Lower lobe of right lung (tissue), 2 donors: ENCODE data around the gene OR2B2. TPM values are rescaled to one million over a fixed set of nuclear protein-coding genes. Genes with fewer than 3 reads are reported as not detected.

Experiments
- ATAC-seq, 2 donors: fragments of 200-7000 bp; cut with Tn5 transposase; one replicate each; pipeline ENCODE4 v1.9.1; 2020 to 2022; ENCODE audit warnings: mild to moderate bottlenecking in 2 of 2, moderate library complexity in 2 of 2
- DNase-seq: peaks from one replicate; pipeline ENCODE4 v3.0.0-alpha.2; 2020
- H3K27ac ChIP-seq: fragments of 200-600 bp; one replicate; pipeline ENCODE4 v1.8.0; 2022
- H3K27me3 ChIP-seq: fragments of 200-600 bp; one replicate; pipeline ENCODE4 v1.8.0; 2022; ENCODE audit warnings: low read depth
- H3K36me3 ChIP-seq: fragments of 200-600 bp; one replicate; pipeline ENCODE4 v1.8.0; 2022; ENCODE audit warnings: mild to moderate bottlenecking
- H3K4me1 ChIP-seq: fragments of 200-600 bp; one replicate; pipeline ENCODE4 v1.8.0; 2022
- H3K4me3 ChIP-seq: fragments of 200-600 bp; one replicate; pipeline ENCODE4 v1.8.0; 2022; ENCODE audit warnings: mild to moderate bottlenecking
- H3K9me3 ChIP-seq: fragments of 200-600 bp; one replicate; pipeline ENCODE4 v1.8.0; 2022
- intact Hi-C: fragments of 100-400 bp; cut with DNase I; formaldehyde crosslinking; loops from one replicate; pipeline ENCODE4 v1.11.0; 2022
- total RNA-seq: library from RNA; stranded (reverse); fragmentation: NEBNext Ultra II Directional; extraction: Animal tissue kit (Norgen Biotek cat#: 25700); gene quantifications from one replicate; pipeline ENCODE4 v1.2.1, GENCODE V29; 2021
- TF ChIP-seq, protein P1 (sequence below): fragments of 200-600 bp; IDR thresholded peaks from one replicate; pipeline ENCODE4 v1.8.0; 2022; ENCODE audit warnings: antibody characterized with exemption, mild to moderate bottlenecking
- donor health status: DM: no; HTN: yes; CAD: no; lungs with severe emphysema.

Gene OR2B2
- total RNA-seq, 1 donor from 2014 or later = not detected

DNA sequence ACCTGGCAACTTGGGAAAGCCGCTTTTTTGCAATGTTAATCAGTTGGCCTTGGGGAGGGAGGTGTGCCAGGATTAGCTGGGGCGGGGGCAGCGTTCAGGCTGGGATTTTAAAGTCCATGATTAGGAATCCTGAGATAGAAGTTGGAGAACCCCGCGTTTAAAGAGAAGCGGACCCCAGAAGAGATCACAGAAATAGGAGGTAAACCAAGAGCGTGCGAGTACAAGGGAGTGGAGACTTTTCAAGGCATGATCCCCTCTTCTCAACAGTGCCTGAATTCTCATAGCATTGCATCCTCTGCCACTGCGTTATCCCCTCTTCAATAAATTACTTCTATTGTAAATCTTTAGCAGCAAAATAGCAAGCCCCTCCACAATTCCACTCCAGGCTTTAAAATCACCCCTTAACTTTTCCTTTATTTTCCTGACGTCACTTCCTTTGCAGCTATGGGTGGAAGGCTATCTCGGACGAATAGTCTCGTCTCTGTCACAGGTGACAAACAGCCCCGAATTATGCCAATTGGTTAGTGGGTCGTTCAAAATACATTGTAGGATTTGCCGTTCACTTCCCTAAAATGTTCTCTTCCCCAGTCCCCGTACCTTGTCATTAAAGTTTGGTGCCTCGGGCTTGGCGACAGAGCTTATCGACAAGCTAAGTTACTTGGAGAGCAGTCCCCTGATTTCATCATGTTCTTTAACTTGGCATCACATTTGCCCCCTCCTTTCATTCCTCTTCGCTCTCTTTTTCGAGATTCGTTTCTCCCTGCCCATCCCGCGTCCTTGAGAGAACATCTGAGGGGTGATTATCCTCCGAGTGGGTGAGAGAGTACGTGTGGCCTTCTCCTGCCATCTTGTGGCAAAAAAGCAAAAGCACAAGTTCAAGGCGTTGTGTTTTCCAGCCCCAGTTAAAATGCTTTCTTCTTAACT lies 17.1 kb downstream of the OR2B2 start:
- DNase-seq = no peak
- peak overlapping the region; percentile 88 for H3K4me3 ChIP-seq
- TF ChIP-seq, protein P1, sequence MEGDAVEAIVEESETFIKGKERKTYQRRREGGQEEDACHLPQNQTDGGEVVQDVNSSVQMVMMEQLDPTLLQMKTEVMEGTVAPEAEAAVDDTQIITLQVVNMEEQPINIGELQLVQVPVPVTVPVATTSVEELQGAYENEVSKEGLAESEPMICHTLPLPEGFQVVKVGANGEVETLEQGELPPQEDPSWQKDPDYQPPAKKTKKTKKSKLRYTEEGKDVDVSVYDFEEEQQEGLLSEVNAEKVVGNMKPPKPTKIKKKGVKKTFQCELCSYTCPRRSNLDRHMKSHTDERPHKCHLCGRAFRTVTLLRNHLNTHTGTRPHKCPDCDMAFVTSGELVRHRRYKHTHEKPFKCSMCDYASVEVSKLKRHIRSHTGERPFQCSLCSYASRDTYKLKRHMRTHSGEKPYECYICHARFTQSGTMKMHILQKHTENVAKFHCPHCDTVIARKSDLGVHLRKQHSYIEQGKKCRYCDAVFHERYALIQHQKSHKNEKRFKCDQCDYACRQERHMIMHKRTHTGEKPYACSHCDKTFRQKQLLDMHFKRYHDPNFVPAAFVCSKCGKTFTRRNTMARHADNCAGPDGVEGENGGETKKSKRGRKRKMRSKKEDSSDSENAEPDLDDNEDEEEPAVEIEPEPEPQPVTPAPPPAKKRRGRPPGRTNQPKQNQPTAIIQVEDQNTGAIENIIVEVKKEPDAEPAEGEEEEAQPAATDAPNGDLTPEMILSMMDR = peak; percentile 81
- peak; percentile 76 to 78 for ATAC-seq
- intact Hi-C loops = no loop called here
- H3K27ac ChIP-seq = peak overlapping the region; percentile 85
- H3K9me3 ChIP-seq = no peaks in the 10 kb centered on the region
- H3K27me3 ChIP-seq = peaks cover 18% of the 10 kb centered on the region
- peaks cover 30% of the 10 kb centered on the region for H3K4me1 ChIP-seq
- H3K36me3 ChIP-seq = no peaks in the 10 kb centered on the region

DNA sequence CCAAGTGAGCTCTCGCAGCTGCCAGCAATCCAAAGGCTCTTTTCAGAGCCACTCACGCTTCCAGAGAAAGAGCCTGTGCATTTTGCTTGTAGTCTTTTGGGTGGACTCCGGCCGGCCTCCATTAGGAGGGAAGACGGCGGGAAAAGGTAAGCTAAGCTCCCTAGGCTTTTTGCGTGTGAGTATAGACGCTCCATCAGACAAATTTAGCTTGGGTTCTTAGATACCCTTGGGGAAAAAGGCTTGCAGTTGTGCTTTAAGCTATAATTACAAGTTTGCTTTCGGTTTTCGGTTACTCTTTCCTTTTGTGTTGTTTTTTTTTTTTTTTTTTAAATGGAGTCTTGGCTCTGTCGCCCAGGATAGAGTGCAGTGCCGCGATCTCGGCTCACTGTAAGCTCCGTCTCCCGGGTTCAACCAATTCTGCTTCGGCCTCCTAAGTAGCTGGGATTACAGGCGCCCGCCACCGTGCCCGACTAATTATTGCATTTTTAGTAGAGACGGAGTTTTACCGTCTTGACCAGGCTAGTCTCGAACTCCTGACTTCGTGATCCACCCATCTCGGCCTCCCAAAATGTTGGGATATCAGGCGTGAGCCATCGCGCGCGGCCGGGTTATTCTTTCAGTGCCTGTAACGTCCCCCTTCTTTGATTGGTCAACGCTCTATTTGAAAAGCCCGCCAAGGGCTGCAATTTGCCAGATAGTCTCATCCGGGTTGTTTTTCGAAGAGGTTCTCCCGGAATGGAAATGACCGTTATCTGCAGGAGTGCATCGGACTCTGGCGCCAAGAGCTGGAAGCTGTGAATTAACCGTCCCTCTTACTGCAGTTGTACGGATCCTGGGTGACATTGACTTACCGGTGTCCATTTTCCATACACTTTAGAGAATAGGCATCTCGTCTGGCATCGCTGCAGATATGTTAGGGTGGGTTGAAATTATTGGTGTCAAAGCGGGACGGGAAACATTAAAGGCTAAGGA lies 18.1 kb downstream of the OR2B2 start:
- Histone ChIP-seq H3K4me1 (peaks cover 30% of the 10 kb centered on the region), H3K9me3 (no peaks in the 10 kb centered on the region), H3K36me3 (no peaks in the 10 kb centered on the region), H3K27me3 (peaks cover 27% of the 10 kb centered on the region), H3K4me3 (peak overlapping the region; percentile 88), H3K27ac (peak overlapping the region; percentile 85)
- TF ChIP-seq, protein P1 = no peak
- intact Hi-C loops = no loop called here
- DNase-seq = peak; percentile 83
- ATAC-seq = peak; percentile 81 to 89

DNA sequence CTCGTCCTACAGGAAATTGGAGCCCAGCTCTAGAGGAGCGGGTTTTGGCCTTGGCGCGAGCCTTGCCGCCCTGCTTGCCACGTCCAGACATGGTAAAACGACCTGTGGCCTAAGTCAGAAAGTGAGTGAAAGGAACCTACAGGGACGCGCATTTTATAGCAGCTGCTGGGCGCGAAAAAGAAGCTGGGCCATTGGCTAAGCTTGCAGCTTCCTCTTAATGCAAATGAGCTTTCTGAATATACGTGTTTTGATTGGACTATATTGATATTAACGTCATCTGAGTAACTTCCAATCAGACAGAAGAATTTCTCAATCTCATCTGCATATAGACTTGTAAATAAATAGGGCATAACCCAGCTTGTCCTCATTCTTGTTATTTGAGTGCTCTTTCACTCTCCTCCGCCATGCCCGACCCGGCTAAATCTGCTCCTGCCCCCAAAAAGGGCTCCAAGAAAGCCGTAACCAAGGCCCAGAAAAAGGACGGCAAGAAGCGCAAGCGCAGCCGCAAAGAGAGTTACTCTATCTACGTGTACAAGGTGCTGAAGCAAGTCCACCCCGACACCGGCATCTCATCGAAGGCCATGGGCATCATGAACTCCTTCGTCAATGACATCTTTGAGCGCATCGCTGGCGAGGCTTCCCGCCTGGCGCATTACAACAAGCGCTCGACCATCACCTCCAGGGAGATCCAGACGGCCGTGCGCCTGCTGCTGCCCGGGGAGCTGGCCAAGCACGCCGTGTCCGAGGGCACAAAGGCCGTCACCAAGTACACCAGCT lies 18.9 kb downstream of the OR2B2 start:
- no peaks in the 10 kb centered on the region for H3K9me3 ChIP-seq
- TF ChIP-seq, protein P1 = no peak
- intact Hi-C loops = no loop called here
- peaks cover 30% of the 10 kb centered on the region for H3K4me1 ChIP-seq
- peak overlapping the region; percentile 82 for H3K27ac ChIP-seq
- peaks cover 34% of the 10 kb centered on the region for H3K27me3 ChIP-seq
- peak overlapping the region; percentile 88 for H3K4me3 ChIP-seq
- DNase-seq (peak; percentile 89), ATAC-seq (peak; percentile 82 to 88)
- no peaks in the 10 kb centered on the region for H3K36me3 ChIP-seq

DNA sequence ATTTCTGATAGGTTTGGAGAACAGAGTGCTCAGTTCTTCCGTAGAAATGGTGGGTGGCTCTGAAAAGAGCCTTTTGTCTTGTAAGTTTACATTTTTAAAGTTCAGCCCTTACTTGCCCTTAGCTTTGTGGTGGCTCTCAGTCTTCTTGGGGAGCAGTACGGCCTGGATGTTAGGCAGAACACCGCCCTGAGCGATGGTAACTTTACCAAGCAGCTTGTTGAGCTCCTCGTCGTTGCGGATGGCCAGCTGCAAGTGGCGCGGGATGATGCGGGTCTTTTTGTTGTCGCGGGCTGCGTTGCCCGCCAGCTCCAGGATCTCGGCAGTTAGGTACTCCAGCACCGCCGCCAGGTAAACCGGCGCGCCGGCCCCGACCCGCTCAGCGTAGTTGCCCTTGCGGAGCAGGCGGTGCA lies 19.5 kb downstream of the OR2B2 start:
- Histone ChIP-seq H3K27me3 (peaks cover 34% of the 10 kb centered on the region), H3K36me3 (no peaks in the 10 kb centered on the region), H3K27ac (peak overlapping the region; percentile 82), H3K9me3 (no peaks in the 10 kb centered on the region), H3K4me3 (peak overlapping the region; percentile 88), H3K4me1 (peaks cover 30% of the 10 kb centered on the region)
- DNase-seq (no peak), ATAC-seq (no peak)
- intact Hi-C loops = no loop called here
- TF ChIP-seq, protein P1 = no peak
